Activated CD8-positive, alpha-beta T cell treated with anti-CD3 and anti-CD28 coated beads for 36 hours (primary cell): Measurements from ENCODE around the gene APOBEC3B. TPM values are rescaled to one million over a fixed set of nuclear protein-coding genes. Genes with fewer than 3 reads are reported as not detected.
"Not testable (repeated sequence)": the region's sequence is repeated elsewhere in the genome, so short reads cannot be mapped to it uniquely, and the experiment has no call there.

Experiments
- ATAC-seq: fragments of 200-7000 bp; cut with Tn5 transposase; one replicate; pipeline ENCODE4 v1.10.0; 2021; ENCODE audit warnings: mild to moderate bottlenecking, moderate library complexity
- CTCF ChIA-PET: fragments of 350-600 bp; sonication (Branson Sonifier 250); formaldehyde crosslinking; loops from one replicate; lab custom pipeline; 2021; ENCODE audit warnings: antibody characterized with exemption; lab: Charles Lee
- POLR2A ChIA-PET: fragments of 350-600 bp; sonication (Branson Sonifier 250); formaldehyde crosslinking; loops from one replicate; lab custom pipeline; 2021; ENCODE audit warnings: antibody characterized with exemption; lab: Charles Lee
- DNase-seq: peaks from one replicate; pipeline ENCODE4 v3.0.0-alpha.2; 2020
- H3K27ac Mint-ChIP-seq: one replicate; pipeline ENCODE4 v1.8.0; 2021; ENCODE audit warnings: mild to moderate bottlenecking, mixed read lengths
- H3K27me3 Mint-ChIP-seq: one replicate; pipeline ENCODE4 v1.8.0; 2021; ENCODE audit warnings: mixed read lengths
- H3K36me3 Mint-ChIP-seq: one replicate; pipeline ENCODE4 v1.8.0; 2021; ENCODE audit warnings: low read depth, mixed read lengths
- H3K4me1 Mint-ChIP-seq: one replicate; pipeline ENCODE4 v1.8.0; 2021; ENCODE audit warnings: low read depth, mixed read lengths
- H3K4me3 Mint-ChIP-seq: one replicate; pipeline ENCODE4 v1.8.0; 2021; ENCODE audit warnings: mild to moderate bottlenecking, moderate library complexity, mixed read lengths
- H3K9me3 Mint-ChIP-seq: one replicate; pipeline ENCODE4 v1.8.0; 2021; ENCODE audit warnings: mixed read lengths
- intact Hi-C: fragments of 100-400 bp; cut with micrococcal nuclease; formaldehyde crosslinking; loops from one replicate; pipeline ENCODE4 v1.10.0; 2022
- total RNA-seq, 2 experiments: library from RNA; stranded (reverse); gene quantifications; one replicate each; pipeline ENCODE4 v1.2.3, GENCODE V29; 2021
- TF ChIP-seq, protein P1 (sequence below): fragments of 200-600 bp; IDR thresholded peaks from one replicate; pipeline ENCODE4 v1.8.0; 2022; ENCODE audit warnings: antibody characterized with exemption, mild to moderate bottlenecking

Gene APOBEC3B
- total RNA-seq, 2 experiments from 2014 or later = 5.0 to 5.1 TPM

DNA sequence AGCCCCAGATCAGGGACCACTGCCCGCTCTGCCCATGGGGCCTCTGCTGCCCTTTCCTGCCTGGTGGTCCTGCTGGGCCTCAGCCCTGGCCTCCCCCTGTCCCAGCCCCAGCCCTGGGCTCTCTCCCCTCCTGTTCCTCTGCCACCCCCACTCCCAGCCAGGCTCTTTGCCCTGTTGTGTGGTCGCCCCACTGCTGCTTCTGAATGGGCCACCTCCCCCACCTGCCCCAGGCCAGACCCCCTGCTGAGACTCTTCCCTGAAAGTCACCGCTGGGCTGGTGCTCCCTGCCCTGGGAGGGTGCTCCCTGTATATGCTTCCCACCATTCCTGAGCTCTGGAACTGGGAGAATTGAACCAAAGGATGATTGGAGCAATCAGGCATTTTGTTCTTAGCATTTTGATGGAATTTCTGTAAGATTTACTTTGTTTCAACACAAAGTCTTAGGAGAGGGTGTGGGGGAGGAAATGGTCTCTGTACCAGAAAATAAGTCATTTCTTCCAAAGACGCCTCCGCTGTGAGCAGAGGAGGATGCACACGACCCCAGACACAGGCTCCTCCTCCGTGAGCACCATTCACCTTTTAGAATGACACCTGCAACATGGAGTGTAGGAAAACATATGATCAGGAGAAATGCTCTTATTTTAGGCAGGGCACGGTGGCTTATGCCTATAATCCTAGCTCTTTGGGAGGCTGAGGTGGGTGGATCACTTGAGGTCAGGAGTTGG, 5.2 kb downstream of the APOBEC3B start:
- Mint-ChIP-seq H3K27me3 (no peaks in the 10 kb centered on the region), H3K27ac (peak overlapping the region; percentile 71), H3K4me3 (no peak overlapping the region), H3K9me3 (peaks cover 8% of the 10 kb centered on the region), H3K36me3 (peaks cover 7% of the 10 kb centered on the region), H3K4me1 (peaks cover 60% of the 10 kb centered on the region)
- intact Hi-C loops = no loop called here
- TF ChIP-seq, protein P1, sequence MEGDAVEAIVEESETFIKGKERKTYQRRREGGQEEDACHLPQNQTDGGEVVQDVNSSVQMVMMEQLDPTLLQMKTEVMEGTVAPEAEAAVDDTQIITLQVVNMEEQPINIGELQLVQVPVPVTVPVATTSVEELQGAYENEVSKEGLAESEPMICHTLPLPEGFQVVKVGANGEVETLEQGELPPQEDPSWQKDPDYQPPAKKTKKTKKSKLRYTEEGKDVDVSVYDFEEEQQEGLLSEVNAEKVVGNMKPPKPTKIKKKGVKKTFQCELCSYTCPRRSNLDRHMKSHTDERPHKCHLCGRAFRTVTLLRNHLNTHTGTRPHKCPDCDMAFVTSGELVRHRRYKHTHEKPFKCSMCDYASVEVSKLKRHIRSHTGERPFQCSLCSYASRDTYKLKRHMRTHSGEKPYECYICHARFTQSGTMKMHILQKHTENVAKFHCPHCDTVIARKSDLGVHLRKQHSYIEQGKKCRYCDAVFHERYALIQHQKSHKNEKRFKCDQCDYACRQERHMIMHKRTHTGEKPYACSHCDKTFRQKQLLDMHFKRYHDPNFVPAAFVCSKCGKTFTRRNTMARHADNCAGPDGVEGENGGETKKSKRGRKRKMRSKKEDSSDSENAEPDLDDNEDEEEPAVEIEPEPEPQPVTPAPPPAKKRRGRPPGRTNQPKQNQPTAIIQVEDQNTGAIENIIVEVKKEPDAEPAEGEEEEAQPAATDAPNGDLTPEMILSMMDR = no peak
- CTCF ChIA-PET = no interaction called here
- POLR2A ChIA-PET = interaction anchor here (1.0 kb wide), 1 partner anchor 116 kb away, joined by 3 read pairs; no protein-coding TSS in a partner anchor
- ATAC-seq (no peak), DNase-seq (peak; percentile 52)

DNA sequence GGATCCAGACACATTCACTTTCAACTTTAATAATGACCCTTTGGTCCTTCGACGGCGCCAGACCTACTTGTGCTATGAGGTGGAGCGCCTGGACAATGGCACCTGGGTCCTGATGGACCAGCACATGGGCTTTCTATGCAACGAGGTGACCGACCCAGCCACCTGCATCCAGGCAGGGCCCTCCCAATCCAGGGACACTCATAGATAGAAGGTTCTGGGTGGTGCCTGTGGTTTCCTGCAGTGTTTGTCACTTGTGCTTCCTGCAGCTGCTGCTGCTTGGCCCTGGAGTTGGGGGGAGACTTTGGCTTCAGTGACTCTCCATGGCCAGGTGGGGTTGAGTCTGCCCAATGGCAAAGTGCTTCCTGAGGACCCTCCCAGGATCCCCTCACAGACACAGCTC, 7.3 kb downstream of the APOBEC3B start:
- Mint-ChIP-seq H3K36me3 (no peaks in the 10 kb centered on the region), H3K27me3 (peaks cover 7% of the 10 kb centered on the region), H3K9me3 (no peaks in the 10 kb centered on the region), H3K27ac (no peak overlapping the region), H3K4me3 (no peak overlapping the region), H3K4me1 (peaks cover 56% of the 10 kb centered on the region)
- TF ChIP-seq, protein P1 = no peak
- DNase-seq (peak; percentile 36), ATAC-seq (no peak)
- ChIA-PET CTCF (no interaction called here), POLR2A (no interaction called here)
- intact Hi-C loops = no loop called here

DNA sequence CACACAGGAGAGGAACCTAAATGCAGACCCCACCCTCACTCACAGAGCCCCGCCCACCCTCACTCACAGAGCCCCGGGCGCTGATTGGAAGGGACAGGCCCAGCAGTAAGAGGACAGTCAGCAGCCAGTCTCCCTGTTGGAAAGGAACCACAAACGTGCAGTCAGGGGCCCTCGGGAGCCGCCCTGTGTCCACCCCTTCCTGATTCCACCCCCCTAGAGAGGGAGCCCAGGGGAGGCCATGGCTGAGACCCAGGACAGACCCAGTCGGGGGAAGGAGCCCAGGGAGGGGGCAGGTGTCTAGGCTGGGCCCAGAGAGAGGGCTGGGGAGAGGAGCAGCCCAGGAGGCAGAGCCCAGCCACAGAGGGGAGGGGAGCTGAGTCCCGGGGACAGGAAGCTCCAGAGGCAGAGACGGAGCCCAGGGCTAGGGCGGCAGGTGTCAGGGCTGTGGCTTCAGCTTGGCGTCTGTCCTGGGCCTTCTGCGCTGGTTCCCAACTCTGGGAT, 10.8 kb downstream of the APOBEC3B start:
- H3K27me3 Mint-ChIP-seq = peaks cover 10% of the 10 kb centered on the region
- ATAC-seq = peak; percentile 53
- DNase-seq, POLR2A ChIA-PET, H3K4me3 Mint-ChIP-seq, H3K36me3 Mint-ChIP-seq, H3K9me3 Mint-ChIP-seq, intact Hi-C loops, H3K27ac Mint-ChIP-seq: not testable (repeated sequence)
- H3K4me1 Mint-ChIP-seq = peaks cover 24% of the 10 kb centered on the region
- CTCF ChIA-PET = interaction anchor here (4.8 kb wide), 1 partner anchor 123 kb away, joined by 21 read pairs; no protein-coding TSS in a partner anchor

DNA sequence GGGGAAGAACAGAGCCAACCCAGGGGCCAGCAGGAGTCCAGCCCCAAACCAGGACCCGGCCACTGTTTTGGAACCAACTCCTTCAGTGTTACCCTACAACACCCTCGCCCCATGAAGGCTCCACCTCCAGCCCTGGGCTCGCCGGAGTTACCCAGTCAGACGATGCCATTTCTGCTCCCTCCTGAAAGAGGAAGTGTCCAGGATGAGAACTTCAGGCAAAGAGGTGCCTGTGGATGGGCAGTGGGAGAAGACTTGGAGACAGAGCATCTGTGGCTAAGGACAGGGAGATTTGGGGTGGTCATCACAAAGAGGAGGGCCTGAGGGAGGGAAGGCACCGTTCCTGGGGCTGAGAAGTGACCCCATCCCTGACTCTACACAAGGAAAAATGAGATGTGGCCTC, 14.0 kb downstream of the APOBEC3B start:
- peaks cover 3% of the 10 kb centered on the region for H3K9me3 Mint-ChIP-seq
- POLR2A ChIA-PET = interaction anchor here (0.9 kb wide), 1 partner anchor 69 kb away, joined by 3 read pairs; no protein-coding TSS in a partner anchor
- H3K36me3 Mint-ChIP-seq = no peaks in the 10 kb centered on the region
- H3K27ac Mint-ChIP-seq = no peak overlapping the region
- peaks cover 8% of the 10 kb centered on the region for H3K4me1 Mint-ChIP-seq
- H3K27me3 Mint-ChIP-seq = peaks cover 14% of the 10 kb centered on the region
- ATAC-seq (no peak), DNase-seq (no peak)
- TF ChIP-seq, protein P1 = no peak
- intact Hi-C loops = no loop called here
- no peak overlapping the region for H3K4me3 Mint-ChIP-seq
- CTCF ChIA-PET = interaction anchor here (1.2 to 4.8 kb wide), 2 partner anchors 21 to 126 kb away, joined by 3 to 21 read pairs; no protein-coding TSS in a partner anchor

DNA sequence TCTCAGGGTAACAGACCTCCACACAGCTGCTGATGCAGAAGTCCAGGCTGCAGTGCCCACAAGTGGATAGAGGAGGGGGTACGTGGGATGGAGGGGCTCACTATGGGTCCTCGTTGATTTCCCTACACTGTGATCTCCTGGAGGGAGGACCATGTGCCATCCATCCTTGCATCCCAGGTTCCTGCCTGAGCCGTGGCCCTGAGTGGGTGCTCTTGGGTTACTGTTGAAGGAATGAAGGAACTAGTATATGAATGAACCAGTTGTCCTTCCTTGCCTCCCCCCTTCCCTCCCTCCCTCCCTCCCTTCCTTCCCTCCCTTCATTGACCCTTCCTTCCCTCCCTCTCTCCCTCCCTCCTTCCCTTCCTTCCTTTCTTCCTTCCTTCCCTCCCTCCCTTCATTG, 15.4 kb downstream of the APOBEC3B start:
- H3K27me3 Mint-ChIP-seq = peaks cover 14% of the 10 kb centered on the region
- ATAC-seq (no peak), DNase-seq (no peak)
- H3K4me1 Mint-ChIP-seq = peaks cover 8% of the 10 kb centered on the region
- no peak overlapping the region for H3K27ac Mint-ChIP-seq
- ChIA-PET CTCF (interaction anchor here (4.8 kb wide), 1 partner anchor 128 kb away, joined by 21 read pairs; no protein-coding TSS in a partner anchor), POLR2A (interaction anchor here (0.7 kb wide), 1 partner anchor 81 kb away, joined by 5 read pairs; no protein-coding TSS in a partner anchor)
- intact Hi-C loops = no loop called here
- no peak overlapping the region for H3K4me3 Mint-ChIP-seq
- TF ChIP-seq, protein P1 = no peak
- no peaks in the 10 kb centered on the region for H3K36me3 Mint-ChIP-seq
- peaks cover 3% of the 10 kb centered on the region for H3K9me3 Mint-ChIP-seq
